GM23338 (cell line): ENCODE data around the gene RAB22A. TPM values are rescaled to one million over a fixed set of nuclear protein-coding genes. Genes with fewer than 3 reads are reported as not detected.

Experiments
- ATAC-seq: fragments of 200-7000 bp; cut with Tn5 transposase; 3 replicates; pipeline ENCODE4 v1.9.1; 2020
- DNase-seq: peaks from one replicate; pipeline ENCODE4 v3.0.0-alpha.2; 2015; ENCODE audit warnings: low spot score
- H2AFZ ChIP-seq: fragments of 200-600 bp; sonication (generic); 2 replicates; pipeline ENCODE4 v1.8.0; 2016; ENCODE audit warnings: antibody characterized with exemption, mild to moderate bottlenecking, moderate library complexity
- H3F3A ChIP-seq: fragments of 200-600 bp; sonication (generic); replicated peaks from 2 replicates; pipeline ENCODE4 v1.8.0; 2017; ENCODE audit warnings: antibody characterized with exemption, mixed run types, low read depth
- H3K27ac ChIP-seq: fragments of 200-600 bp; sonication (generic); 2 replicates; pipeline ENCODE4 v1.6.1; 2016; ENCODE audit warnings: low read depth
- H3K27me3 ChIP-seq: fragments of 200-600 bp; sonication (generic); 2 replicates; pipeline ENCODE4 v1.8.0; 2016; ENCODE audit warnings: mild to moderate bottlenecking, mixed run types, moderate library complexity; ENCODE audit not compliant: insufficient read depth
- H3K36me3 ChIP-seq: fragments of 200-600 bp; sonication (generic); 2 replicates; pipeline ENCODE4 v1.8.0; 2016; ENCODE audit warnings: mild to moderate bottlenecking; ENCODE audit not compliant: insufficient read depth
- H3K4me1 ChIP-seq: fragments of 200-600 bp; sonication (generic); 2 replicates; pipeline ENCODE4 v1.8.0; 2016; ENCODE audit warnings: mild to moderate bottlenecking, moderate library complexity; ENCODE audit not compliant: insufficient read depth
- H3K4me2 ChIP-seq: fragments of 200-600 bp; sonication (generic); 2 replicates; pipeline ENCODE4 v1.7.1; 2017; ENCODE audit warnings: mixed run types
- H3K4me3 ChIP-seq: fragments of 200-600 bp; sonication (generic); 2 replicates; pipeline ENCODE4 v1.6.1; 2016; ENCODE audit warnings: mixed run types
- H3K79me2 ChIP-seq: fragments of 200-600 bp; sonication (generic); replicated peaks from 2 replicates; pipeline ENCODE4 v1.8.0; 2017; ENCODE audit warnings: mild to moderate bottlenecking; ENCODE audit not compliant: insufficient read depth
- H3K9me2 ChIP-seq: fragments of 200-600 bp; sonication (generic); 2 replicates; pipeline ENCODE4 v1.8.0; 2017; ENCODE audit not compliant: insufficient read depth
- H4K20me1 ChIP-seq: fragments of 200-600 bp; sonication (generic); replicated peaks from 2 replicates; pipeline ENCODE4 v1.8.0; 2017; ENCODE audit warnings: mild to moderate bottlenecking; ENCODE audit not compliant: insufficient read depth
- H3K27ac Mint-ChIP-seq: 2 replicates; pipeline ENCODE4 v1.8.0; 2020; ENCODE audit warnings: inconsistent platforms, mild to moderate bottlenecking, moderate library complexity, mixed read lengths
- H3K27me3 Mint-ChIP-seq: 3 replicates; pipeline ENCODE4 v1.8.0; 2022; ENCODE audit warnings: low read depth, mild to moderate bottlenecking, moderate library complexity, mixed read lengths, inconsistent platforms; ENCODE audit not compliant: insufficient read depth, poor library complexity
- H3K36me3 Mint-ChIP-seq: 3 replicates; pipeline ENCODE4 v1.8.0; 2021; ENCODE audit warnings: low read depth, mild to moderate bottlenecking, inconsistent platforms, moderate library complexity, mixed read lengths
- H3K4me1 Mint-ChIP-seq: 3 replicates; pipeline ENCODE4 v1.8.0; 2020; ENCODE audit warnings: mild to moderate bottlenecking, inconsistent platforms, mixed read lengths
- H3K4me3 Mint-ChIP-seq: 3 replicates; pipeline ENCODE4 v1.8.0; 2021; ENCODE audit warnings: moderate library complexity, mild to moderate bottlenecking, inconsistent platforms, mixed read lengths
- H3K9me3 Mint-ChIP-seq: 3 replicates; pipeline ENCODE4 v1.8.0; 2020; ENCODE audit warnings: moderate library complexity, mild to moderate bottlenecking, inconsistent platforms, mixed read lengths
- CREB1 ChIP-seq: fragments of 250-450 bp; sonication (Bioruptor Pico); IDR thresholded peaks from 2 replicates; pipeline ENCODE4 v1.5.0; 2020; ENCODE audit warnings: low read depth, mild to moderate bottlenecking, moderate library complexity
- ETS1 ChIP-seq: IDR thresholded peaks from 2 replicates; pipeline ENCODE4 v1.6.1; 2016; ENCODE audit warnings: antibody characterized with exemption
- EZH2 ChIP-seq: fragments of 200-600 bp; sonication (generic); IDR thresholded peaks from one replicate; pipeline ENCODE4 v1.8.0; 2017; ENCODE audit warnings: antibody characterized with exemption, mild to moderate bottlenecking, low read depth; ENCODE audit not compliant: unreplicated experiment
- EZH2phosphoT487 ChIP-seq: fragments of 200-600 bp; sonication (generic); IDR thresholded peaks from one replicate; pipeline ENCODE4 v1.8.1; 2018; ENCODE audit warnings: antibody characterized with exemption; ENCODE audit not compliant: unreplicated experiment
- NANOG ChIP-seq: IDR thresholded peaks from 2 replicates; pipeline ENCODE4 v1.6.1; 2016; ENCODE audit warnings: antibody characterized with exemption, borderline replicate concordance
- REST ChIP-seq: IDR thresholded peaks from one replicate; pipeline ENCODE4 v1.6.1; 2018; ENCODE audit warnings: antibody characterized with exemption; ENCODE audit not compliant: unreplicated experiment
- STAT1 ChIP-seq: IDR thresholded peaks from one replicate; pipeline ENCODE4 v1.6.1; 2016; ENCODE audit warnings: antibody characterized with exemption; ENCODE audit not compliant: unreplicated experiment
- ZNF114 ChIP-seq: fragments of 250-450 bp; sonication (Bioruptor Pico); IDR thresholded peaks from 2 replicates; pipeline ENCODE4 v1.5.0; 2020; ENCODE audit warnings: mild to moderate bottlenecking, moderate library complexity
- ZNF331 ChIP-seq: fragments of 250-450 bp; sonication (Bioruptor Pico); IDR thresholded peaks from 2 replicates; pipeline ENCODE4 v1.5.0; 2020; ENCODE audit warnings: low read depth, mild to moderate bottlenecking, moderate library complexity
- ZNF462 ChIP-seq: fragments of 250-450 bp; sonication (Bioruptor Pico); IDR thresholded peaks from 2 replicates; pipeline ENCODE4 v1.5.0; 2020; ENCODE audit warnings: mild to moderate bottlenecking, moderate library complexity
- polyA plus RNA-seq: library from polyadenylated mRNA; unstranded; fragments of >200 nt; fragmentation: Nextera tagmentation; extraction: Ambion mirVana; gene quantifications from 2 replicates; pipeline ENCODE4 v1.2.1, GENCODE V29; 2016
- total RNA-seq: library from RNA; depleted of rRNA; stranded (reverse); fragments of >200 nt; shearing (Covaris generic); gene quantifications from 2 replicates; pipeline ENCODE4 v1.2.3, GENCODE V29; 2014

RAB22A gene
- total and polyA plus RNA-seq, 2 experiments from 2014 or later = 3.3 to 6.8 TPM

- TF ChIP-seq REST (no peak), ZNF114 (CRISPR knock-in tag) (no peak)
Observed at GRCh38 chr20:58377017-58377416, 67.5 kb downstream of the RAB22A start (continued).

GRCh38 chr20:58377766-58378401 lies 68.4 kb downstream of the RAB22A start:
- no peaks in the 10 kb centered on the region; the same call in 1 of the 2 replicates for H3F3A ChIP-seq
- DNase-seq (no peak), ATAC-seq (no peak)
- no peak overlapping the region for H3K27ac ChIP-seq
- H3K9me2 ChIP-seq = 0 out of 2 replicates have a peak, but pooled peaks cover 6% of the 10 kb centered on the region
- no peak overlapping the region; the same call in 1 of the 2 replicates for H2AFZ ChIP-seq
- Mint-ChIP-seq H3K4me3 (no peak overlapping the region), H3K36me3 (peaks cover 15% of the 10 kb centered on the region), H3K27ac (no peak overlapping the region), H3K4me1 (peaks cover 40% of the 10 kb centered on the region), H3K27me3 (peaks cover 13% of the 10 kb centered on the region), H3K9me3 (peaks cover 27% of the 10 kb centered on the region)
- peaks cover 39% of the 10 kb centered on the region for H3K4me1 ChIP-seq
- H3K4me2 ChIP-seq = no peak overlapping the region
- H3K79me2 ChIP-seq = no peaks in the 10 kb centered on the region
- no peaks in the 10 kb centered on the region for H4K20me1 ChIP-seq
- H3K4me3 ChIP-seq = no peak overlapping the region
- H3K27me3 ChIP-seq = no peaks in the 10 kb centered on the region
- H3K36me3 ChIP-seq = no peaks in the 10 kb centered on the region
- TF ChIP-seq CREB1 = no peak
- TF ChIP-seq ZNF114 (CRISPR knock-in tag) = no peak
- TF ChIP-seq ZNF462 (CRISPR knock-in tag) = no peak
- no peak for TF ChIP-seq EZH2
- no peak for TF ChIP-seq NANOG
- no peak for TF ChIP-seq EZH2phosphoT487
- TF ChIP-seq ETS1 = no peak
- no peak for TF ChIP-seq ZNF331
- TF ChIP-seq REST = no peak
- TF ChIP-seq STAT1 = no peak
